Stimulated activated CD4-positive, alpha-beta T cell treated with anti-CD3 and anti-CD28 coated beads, Interleukin-4, amount 100 ng/mL, for 48 hours (primary cell): ENCODE results near the gene DHRS4L2.
"Not testable (repeated sequence)": the region's sequence is repeated elsewhere in the genome, so short reads cannot be mapped to it uniquely, and the experiment has no call there.

Experiments used
- DNase-seq, 2 donors: peaks; one replicate each; pipeline ENCODE4 v3.0.0-alpha.2; 2020; ENCODE audit warnings: low read depth in 2 of 2

Gene DHRS4L2

DNA sequence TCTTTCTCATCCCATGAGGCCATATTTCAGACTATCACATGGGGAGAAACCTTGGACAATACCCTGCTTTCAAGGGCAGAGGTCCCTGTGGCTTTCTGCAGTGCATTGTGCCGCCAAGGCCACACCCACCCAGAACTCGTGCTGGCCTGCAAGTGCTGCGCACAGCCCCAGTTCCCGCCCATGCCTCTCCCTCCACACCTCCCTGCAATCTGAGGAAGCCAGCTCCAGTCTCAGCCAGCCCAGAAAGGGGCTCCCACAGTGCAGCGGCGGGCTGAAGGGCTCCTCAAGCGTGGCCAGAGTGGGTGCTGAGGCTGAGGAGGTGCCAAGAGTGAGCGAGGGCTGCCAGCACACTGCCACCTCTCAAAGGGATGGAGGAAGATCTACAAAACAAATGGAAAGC is 15.6 kb upstream of the DHRS4L2 start:
- not testable (repeated sequence) for DNase-seq

DNA sequence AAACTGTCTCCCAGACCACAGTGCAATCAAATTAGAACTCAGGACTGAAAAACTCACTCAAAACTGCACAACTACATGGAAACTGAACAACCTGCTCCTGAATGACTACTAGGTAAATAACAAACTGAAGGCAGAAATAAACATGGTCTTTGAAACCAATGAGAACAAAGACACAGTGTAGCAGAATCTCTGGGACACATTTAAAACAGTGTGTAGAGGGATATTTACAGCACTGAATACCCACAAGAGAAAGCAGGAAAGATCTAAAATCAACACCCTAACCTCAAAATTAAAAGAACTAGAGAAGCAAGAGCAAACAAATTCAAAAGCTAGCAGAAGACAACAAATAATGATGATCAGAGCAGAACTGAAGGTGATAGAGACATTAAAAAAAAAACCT is 14.7 kb upstream of the DHRS4L2 start:
- DNase-seq = not testable (repeated sequence)

DNA sequence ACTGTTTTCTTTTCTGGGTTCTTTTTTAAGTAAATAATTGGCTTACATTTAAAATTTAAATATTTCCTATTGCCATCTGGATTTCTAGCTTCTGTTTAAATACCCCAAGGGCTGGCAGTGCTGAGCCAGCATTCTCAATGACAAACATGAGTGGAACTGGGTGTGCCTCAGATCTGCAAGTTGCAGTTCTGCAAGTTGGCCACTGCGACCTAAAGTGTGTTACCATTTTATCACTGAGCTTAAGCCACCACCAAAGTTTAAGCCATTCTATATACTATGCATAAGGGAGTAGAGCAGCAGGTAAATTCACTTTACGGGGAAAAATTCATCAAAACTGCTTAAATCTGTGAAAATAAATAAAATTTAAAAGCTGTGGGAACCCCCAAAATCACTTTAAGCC is 11.5 kb upstream of the DHRS4L2 start:
- DNase-seq = not testable (repeated sequence)

DNA sequence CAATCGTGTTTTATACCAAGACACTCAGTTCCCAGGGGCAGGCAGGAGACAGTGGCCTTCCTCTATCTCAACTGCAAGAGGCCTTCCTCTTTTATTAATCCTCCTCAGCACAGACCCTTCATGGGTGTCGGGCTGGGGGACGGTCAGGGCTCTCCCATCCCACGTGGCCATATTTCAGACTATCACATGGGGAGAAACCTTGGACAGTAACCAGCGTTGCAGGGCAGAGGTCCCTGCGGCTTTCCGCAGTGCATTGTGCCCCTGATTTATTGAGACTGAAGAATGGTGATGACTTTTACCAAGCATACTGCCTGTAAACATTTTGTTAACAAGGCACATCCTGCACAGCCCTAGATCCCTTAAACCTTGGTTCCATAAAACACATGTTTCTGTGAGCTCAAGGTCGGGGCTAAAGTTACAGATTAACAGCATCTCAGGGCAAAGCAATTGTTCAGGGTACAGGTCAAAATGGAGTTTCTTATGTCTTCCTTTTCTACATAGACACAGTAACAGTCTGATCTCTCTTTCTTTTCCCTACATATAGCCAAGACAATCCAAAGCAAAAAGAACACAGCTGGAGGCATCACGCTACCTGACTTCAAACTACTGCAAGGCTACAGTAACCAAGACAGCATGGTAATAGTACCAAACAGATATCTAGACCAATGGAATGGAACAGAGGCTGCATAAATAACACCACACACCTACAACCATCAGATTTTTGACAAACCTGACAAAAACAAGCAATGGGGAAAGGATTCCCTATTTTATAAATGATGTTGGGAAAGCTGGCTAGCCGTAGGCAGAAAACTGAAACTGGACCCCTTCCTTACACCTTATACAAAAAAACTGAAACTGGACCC is 6.5 kb upstream of the DHRS4L2 start:
- DNase-seq = not testable (repeated sequence)

DNA sequence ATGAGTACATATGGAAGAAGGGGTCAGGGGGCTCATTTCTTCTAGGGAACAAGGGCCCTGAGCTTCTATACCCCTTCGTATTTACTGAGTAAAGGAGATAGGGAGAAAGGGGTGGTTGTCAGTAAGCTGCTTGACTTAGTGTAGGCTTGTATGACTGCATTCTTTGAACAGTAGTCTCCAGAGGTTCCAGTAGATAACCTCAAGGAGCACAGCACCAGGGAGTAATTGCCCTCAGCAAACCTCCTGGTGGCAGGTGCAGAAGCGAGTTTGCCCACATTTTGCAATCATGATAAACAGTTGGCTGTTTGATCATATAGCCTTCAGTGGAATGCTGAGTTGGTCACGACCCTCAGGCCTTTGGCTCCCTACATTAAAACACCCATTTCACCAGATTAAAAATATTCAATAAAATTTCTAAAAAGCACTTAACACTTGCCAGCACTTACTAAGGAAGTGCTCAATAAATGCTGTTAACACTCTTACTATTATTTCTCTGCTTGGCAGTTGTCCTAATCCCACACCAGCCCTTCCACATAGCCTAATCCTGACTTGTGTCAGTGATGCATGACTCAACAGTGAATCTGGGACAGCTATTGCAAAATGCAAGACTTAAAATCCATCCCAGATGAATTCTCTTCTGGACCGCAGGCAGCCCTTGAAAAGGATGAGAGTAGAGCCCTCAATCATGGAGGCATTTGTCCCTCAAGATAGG is 3.7 kb upstream of the DHRS4L2 start:
- DNase-seq = no peak

DNA sequence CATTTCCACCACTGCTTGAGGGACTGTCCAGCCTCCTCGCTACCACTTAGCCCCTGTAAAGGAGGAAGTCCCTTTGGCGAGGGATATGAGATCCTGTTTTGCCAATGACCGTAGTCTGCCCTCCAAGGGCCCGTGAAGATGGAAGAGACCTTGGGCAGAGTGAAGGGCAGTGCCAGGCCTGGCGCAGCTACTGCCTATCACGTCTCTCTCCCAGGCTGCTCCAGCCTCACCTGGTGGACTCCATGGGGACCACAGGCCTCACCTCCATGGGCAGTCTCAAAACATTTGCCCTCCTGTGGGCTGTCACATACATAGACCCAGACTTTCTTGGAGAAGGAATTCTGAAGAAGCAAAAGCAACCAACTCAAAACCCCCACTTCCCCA is 514 bp upstream of the DHRS4L2 start:
- not testable (repeated sequence) for DNase-seq

DNA sequence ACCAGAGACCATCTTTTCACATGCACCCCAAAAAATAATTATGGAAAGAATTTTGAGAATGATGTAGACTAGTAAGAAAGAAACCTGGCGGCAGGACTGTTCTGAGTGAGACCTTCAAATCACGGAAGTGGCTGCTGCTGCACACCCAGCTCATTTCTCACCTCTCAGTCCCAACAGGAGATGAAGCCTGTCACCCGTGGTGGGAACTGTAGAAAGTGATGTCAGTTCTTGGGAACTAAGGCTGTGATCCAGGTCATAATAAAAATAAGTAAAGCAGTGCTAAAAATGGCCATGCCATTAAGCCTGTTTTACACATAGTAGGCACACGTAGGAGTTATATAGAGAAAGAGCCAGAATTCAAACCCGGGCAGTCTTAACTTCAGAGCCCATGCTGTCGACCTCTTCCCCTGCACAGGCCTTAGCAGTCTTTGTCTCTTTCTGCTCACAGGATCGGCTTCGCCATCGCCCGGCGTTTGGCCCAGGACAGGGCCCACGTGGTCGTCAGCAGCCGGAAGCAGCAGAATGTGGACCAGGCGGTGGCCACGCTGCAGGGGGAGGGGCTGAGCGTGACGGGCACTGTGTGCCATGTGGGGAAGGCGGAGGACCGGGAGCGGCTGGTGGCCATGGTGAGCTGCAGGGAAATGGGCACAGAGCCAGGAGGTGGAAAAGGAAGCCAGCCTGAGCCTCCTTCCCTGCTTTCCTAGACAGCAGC is 1.2 kb downstream of the DHRS4L2 start:
- not testable (repeated sequence) for DNase-seq

DNA sequence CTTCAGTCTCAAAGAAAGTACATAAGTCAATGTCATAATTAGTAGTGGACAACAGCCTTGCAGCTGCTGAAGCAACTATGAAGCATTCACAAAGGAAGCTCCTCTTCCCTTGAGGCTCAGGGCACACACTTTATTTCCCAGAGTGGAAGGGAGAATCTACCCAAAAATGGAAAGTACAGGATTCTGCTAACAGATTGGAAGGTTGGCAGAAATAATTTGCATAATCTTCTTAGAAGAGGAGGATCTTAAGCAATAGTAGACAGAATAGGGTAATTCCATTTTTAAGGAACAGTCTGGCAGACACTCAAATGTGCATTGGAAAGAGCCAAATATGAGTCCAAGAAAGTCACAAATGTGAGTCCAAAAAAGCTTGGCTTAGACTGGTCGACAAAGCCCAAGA is 2.2 kb downstream of the DHRS4L2 start:
- DNase-seq = not testable (repeated sequence)

DNA sequence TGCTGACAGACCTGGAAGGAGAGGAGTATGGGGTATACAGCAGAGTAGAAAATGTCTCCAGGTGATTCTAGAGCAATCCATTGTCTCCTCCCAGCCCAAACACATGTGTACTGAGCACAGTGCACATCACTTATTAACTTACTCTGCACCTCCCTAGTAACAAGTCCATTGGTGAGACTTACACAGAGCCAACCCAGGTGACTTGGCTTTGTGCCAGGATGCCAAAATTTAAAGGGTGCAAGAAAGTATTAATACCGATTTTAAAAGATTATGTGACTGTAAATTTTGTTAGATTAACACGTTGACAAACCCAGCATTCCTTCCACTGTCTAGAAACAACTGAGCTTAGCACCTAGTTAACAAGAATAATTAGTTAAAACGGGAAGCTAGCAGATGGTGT is 4.3 kb downstream of the DHRS4L2 start:
- not testable (repeated sequence) for DNase-seq

DNA sequence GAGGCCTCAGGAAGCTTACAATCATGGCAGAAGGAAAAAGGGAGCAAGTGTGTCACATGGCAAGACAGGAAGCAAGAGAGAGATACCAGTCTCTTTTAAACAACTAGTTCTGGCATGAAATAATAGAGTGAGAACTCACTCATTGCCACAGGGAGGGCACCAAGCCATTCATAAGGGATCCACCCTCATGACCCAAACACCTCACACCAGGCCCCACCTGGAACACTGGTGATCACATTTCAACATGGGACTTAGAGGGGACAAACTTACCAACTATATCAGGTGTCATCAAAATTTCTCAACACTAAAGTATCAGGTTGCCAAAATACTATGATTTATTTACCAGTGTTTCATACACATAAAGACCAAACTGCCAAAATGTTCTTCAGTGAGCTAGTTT is 7.3 kb downstream of the DHRS4L2 start:
- not testable (repeated sequence) for DNase-seq

DNA sequence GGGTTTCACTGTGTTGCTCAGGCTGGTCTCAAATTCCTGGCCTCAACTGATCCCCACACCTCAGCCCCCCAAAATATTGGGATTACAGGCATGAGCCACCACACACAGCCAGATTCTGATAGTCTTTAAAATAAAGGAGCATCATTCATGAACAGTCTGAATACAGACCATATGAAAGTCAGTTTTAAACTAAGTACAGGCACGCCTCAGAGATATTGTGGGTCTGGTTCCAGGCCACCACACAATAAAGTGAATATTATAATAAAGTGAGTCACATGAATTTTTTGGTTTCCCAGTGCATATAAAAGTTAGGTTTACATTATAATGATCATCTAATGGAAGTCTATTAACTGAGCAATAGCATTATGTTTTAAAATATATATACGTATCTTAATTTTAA is 8.1 kb downstream of the DHRS4L2 start:
- not testable (repeated sequence) for DNase-seq

DNA sequence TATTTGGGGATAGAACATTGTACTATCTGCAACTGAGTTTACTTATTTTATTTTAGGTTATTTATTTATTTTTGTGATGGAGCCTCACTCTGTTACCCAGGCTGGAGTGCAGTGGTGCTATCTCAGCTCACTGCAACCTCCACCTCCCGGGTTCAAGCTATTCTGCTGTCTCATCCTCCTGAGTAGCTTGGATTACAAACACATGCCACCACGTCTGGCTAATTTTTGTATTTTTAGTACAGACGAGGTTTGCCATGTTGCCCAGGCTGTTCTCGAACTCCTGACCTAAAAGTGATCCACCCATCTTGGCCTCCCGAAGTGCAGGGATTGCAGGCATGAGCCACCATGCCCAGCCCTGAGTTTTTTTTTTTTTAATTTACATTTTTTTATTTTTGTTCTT is 10.9 kb downstream of the DHRS4L2 start:
- not testable (repeated sequence) for DNase-seq

DNA sequence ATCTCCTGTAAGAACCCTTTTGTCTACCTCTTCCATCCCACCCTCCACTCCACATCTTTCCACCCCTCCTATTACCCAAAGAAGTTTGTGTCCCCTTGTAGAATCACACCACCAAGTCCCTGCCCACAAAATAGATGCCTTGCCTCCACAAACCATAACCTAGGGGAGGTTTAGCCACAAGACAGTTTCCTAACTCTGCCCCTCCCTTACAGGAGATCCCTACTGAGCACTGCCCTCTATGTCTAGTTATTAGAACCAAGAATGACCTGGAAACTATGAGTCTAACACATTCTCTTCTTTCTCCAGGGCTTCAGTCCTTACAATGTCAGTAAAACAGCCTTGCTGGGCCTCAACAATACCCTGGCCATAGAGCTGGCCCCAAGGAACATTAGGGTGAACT is 12.3 kb downstream of the DHRS4L2 start:
- DNase-seq = not testable (repeated sequence)

DNA sequence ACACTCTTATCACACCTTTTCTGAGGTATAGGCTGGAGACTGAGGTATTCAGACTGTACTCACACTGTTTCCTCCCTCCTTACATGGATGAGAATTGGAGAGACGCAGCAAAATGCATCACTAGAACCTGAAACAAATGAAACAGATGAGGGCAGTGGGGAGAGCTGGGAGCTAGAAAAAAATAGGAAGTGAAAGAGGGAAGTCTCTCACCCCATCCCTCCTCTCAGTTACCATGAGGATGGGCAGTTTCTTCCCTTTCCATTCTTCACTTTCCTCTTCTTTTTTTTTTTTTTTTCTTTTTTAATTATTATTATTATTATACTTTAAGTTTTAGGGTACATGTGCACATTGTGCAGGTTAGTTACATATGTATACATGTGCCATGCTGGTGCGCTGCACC is 12.9 kb downstream of the DHRS4L2 start:
- DNase-seq = not testable (repeated sequence)

DNA sequence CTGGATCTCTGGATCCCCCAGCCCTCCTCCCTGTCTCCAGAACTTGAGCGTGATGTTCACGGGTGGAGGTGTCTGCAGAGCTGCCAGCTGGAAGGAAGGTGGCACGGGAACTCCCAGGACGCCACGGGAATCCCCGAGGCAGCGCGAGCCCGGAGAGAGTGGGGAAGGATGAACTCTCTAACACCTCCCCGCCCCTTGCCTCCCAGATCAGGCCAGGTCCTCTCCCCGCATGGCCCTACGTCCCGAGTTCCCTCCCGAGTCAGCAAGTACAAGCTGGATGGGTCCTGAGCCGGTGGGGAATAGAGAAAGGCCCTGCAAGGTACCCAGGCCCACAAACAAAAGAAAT is 17.7 kb downstream of the DHRS4L2 start:
- not testable (repeated sequence) for DNase-seq

DNA sequence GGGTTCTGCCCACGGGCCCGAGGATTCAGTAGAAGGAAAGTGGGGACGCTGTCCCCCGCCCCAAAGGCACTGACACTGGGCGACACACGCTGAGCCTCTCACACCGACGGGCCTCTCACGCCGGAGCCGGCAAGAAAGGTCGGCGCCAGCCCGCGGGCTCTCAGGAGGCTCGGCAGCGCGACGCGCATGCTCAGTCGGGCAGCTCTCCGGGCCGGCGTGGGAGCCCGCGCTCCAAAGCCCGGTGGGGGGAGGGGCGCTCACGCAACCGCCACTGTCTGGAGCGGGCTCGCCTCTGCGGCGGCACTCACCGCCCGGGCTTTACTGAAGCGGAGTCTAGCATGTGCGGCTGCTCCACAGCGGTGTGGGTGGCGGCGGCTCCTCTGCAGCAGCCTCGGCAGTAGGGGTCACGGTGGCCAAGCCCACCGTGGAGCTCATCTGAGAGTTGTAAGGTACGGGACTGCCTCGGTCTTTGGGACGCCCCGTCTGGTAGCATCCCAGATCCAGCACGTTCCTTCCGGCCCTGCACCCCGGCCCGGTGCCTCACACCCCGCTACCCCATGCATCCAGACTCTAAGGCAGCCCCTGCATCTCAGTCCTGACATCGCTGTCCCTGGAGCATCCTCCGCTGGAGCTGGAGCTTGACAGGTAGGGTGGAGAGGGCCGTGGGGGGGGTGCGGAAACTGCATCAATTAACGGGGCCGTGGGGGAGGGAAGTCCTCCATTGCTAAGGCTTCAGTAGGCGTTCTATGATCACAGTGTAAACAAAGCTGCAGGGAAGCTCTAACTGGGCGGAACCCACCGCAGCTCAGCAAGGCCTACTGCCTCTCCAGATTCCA is 18.3 kb downstream of the DHRS4L2 start:
- peak; percentile 40 to 70 for DNase-seq

DNA sequence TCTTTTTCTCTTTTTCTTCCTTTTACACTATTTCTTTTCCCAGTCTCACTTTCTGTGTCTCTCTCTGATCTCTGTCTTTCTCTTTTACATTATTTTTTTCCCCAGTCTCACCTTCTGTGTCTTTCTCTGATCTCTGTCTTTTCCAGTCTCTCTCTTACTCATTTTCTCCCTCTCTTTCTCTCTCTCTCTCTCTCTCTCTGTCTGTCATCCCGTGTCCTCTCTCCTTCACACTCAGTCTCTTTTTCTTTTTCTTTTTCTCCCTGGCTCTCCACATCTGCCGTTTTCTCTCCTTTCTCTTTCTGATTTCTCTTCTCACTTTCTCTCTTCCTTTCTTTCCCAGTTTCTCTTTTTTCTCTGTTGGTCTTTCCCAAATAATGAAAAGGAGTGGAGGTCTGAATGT is 22.3 kb downstream of the DHRS4L2 start:
- no peak for DNase-seq

DNA sequence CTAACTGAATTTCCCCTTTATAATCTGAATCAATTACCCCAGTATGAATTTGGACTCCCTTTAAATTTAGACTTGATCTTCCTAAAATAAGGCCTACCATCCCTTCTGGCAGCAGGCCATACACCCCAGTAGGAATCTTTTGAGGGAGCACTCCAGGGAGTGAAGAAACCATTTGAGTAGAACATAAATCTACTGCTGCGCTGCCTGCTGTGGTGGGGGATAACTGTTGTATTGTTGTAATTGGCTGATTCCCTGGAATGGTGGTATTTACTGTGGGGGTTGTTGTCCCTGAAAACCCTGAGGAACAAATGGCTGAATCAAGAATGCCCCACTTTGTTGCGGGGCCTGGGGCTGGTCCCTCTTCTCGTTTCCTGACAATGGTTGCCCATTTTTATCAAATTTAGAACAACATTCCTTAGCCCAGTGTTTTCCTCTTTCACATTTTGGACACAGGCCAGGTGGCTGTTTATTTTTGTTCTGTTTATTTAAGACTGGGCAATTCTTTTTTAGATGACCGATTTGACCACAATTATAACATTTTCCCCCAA is 24.1 kb downstream of the DHRS4L2 start:
- DNase-seq = not testable (repeated sequence)

DNA sequence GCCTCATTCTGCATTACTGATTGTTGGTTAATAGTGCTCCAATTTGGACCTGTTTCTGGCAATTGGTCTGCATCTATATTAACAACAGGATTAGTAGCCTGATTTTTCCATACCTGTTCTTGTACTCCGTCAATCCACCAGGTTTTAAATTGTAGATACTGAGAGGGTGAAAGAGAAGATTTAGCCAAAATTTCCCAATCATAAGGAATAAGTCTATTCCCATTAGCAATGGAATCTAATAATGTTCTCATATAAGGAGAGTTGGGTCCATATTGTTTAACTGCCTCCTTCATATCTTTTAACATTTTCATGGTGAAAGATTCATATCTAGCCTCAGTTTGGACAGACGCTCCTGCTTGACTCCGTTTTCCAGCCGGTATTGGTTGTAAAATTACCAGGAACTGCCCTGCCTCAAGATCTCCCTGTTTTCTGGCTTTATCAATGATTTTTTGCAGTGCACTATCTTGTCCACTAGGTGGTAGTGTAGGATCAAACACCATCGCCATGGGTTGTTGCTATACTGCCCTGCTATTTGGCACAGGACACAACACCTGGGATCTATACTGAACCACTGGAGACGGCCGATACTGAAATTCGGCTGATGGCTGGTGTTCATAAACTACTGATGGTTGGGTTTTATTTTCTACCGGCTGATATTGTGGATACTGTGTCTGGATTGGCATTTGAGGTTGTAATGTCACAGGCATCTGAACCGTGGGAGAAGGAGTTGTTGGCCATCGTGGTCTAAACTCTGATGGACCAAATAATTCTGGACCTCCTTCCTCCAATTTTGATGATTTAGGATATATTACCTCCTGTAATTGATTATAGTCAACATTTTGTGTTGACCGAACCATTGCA is 25.2 kb downstream of the DHRS4L2 start:
- peak in 1 of 2 donors; percentile 31 for DNase-seq

DNA sequence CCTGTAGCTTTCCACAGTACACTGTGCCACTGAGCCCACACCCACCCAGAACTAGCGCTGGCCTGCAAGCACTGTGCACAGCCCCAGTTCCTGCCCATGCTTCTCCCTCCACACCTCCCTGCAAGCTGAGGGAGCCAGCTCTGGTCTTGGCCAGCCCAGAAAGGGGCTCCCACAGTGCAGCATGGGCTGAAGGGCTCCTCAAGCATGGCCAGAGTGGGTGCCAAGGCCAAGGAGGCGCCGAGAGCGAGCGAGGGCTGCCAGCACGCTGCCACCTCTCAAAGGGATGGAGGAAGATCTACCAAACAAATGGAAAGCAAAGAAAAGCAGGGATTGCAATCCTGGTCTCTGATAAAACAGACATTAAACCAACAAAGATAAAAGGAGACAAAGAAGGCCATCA is 27.0 kb downstream of the DHRS4L2 start:
- not testable (repeated sequence) for DNase-seq
